Keratinocyte (primary cell): Measurements from ENCODE around the gene OGDHL. TPM values are rescaled to one million over a fixed set of nuclear protein-coding genes. Genes with fewer than 3 reads are reported as not detected.

ENCODE experiments used
- DNase-seq: peaks from one replicate; pipeline ENCODE4 v3.0.0-alpha.2; 2011; ENCODE audit warnings: low read depth, missing footprints, low spot score
- FAIRE-seq: peaks from 2 replicates; lab custom pipeline; 2011; peaks lifted over from hg19 to GRCh38; lab: Jason Lieb, UNC
- H2AFZ ChIP-seq: 2 replicates; pipeline ENCODE4 v1.6.0; 2012; ENCODE audit warnings: low read length, control low read depth, inconsistent platforms; ENCODE audit not compliant: control insufficient read depth
- H3K27ac ChIP-seq: 2 replicates; pipeline ENCODE4 v1.5.1; 2011; ENCODE audit warnings: low read length; ENCODE audit not compliant: control insufficient read depth, insufficient read depth
- H3K27me3 ChIP-seq: 3 replicates; pipeline ENCODE4 v1.6.0; 2011; ENCODE audit warnings: low read length; ENCODE audit not compliant: control insufficient read depth, insufficient read depth; ENCODE audit errors: extremely low read depth
- H3K36me3 ChIP-seq, 2 experiments: 2 replicates in 1 of 2; 3 replicates in 1 of 2; pipeline ENCODE4 v1.5.1; 2011; ENCODE audit warnings: low read length in 2 of 2, mild to moderate bottlenecking in 1 of 2; ENCODE audit not compliant: control insufficient read depth in 2 of 2, insufficient read depth in 2 of 2; ENCODE audit errors: extremely low read depth in 1 of 2
- H3K4me1 ChIP-seq: 3 replicates; pipeline ENCODE4 v1.5.1; 2011; ENCODE audit warnings: low read length; ENCODE audit not compliant: control insufficient read depth, insufficient read depth; ENCODE audit errors: extremely low read depth
- H3K4me2 ChIP-seq: 3 replicates; pipeline ENCODE4 v1.6.0; 2011; ENCODE audit warnings: low read depth, low read length; ENCODE audit not compliant: control insufficient read depth, insufficient read depth; ENCODE audit errors: extremely low read depth
- H3K4me3 ChIP-seq, 3 experiments: fragments of 200-600 bp in 1 of 3; sonication (generic) in 1 of 3; 2 replicates in 2 of 3; 3 replicates in 1 of 3; pipeline ENCODE4 v1.5.1; 2011 to 2016; ENCODE audit warnings: low read length in 3 of 3, mild to moderate bottlenecking in 3 of 3, control low read depth in 2 of 3, inconsistent platforms in 1 of 3, low read depth in 1 of 3, mixed read lengths in 1 of 3, mixed run types in 1 of 3, moderate library complexity in 1 of 3; ENCODE audit not compliant: control insufficient read depth in 2 of 3, insufficient read depth in 2 of 3; ENCODE audit errors: extremely low read depth in 1 of 3
- H3K79me2 ChIP-seq: 2 replicates; pipeline ENCODE4 v1.6.0; 2012; ENCODE audit warnings: low read length; ENCODE audit not compliant: control insufficient read depth, insufficient read depth
- H3K9ac ChIP-seq: 3 replicates; pipeline ENCODE4 v1.6.0; 2011; ENCODE audit warnings: low read length; ENCODE audit not compliant: control insufficient read depth, insufficient read depth; ENCODE audit errors: extremely low read depth
- H3K9me1 ChIP-seq: 3 replicates; pipeline ENCODE4 v1.6.0; 2011; ENCODE audit warnings: low read length; ENCODE audit not compliant: control insufficient read depth, insufficient read depth; ENCODE audit errors: extremely low read depth
- H3K9me3 ChIP-seq: 2 replicates; pipeline ENCODE4 v1.5.1; 2012; ENCODE audit warnings: low read depth, low read length; ENCODE audit not compliant: control insufficient read depth
- H4K20me1 ChIP-seq: 3 replicates; pipeline ENCODE4 v1.6.0; 2011; ENCODE audit warnings: low read length; ENCODE audit not compliant: control insufficient read depth, insufficient read depth; ENCODE audit errors: extremely low read depth
- EZH2 ChIP-seq: IDR thresholded peaks from one replicate; pipeline ENCODE4 v1.6.1; 2012; ENCODE audit warnings: inconsistent platforms, mild to moderate bottlenecking, low read length, moderate library complexity
- dilution Hi-C: fragments of 300-500 bp; cut with MboI; formaldehyde crosslinking; loops from one replicate; pipeline ENCODE4 v1.7.0; 2020; ENCODE audit warnings: low sequenced_read_pairs; ENCODE audit not compliant: extremely low pct_ligation_motif_present
- polyA plus RNA-seq, 5 experiments: library from polyadenylated mRNA; depleted of rRNA in 3 of 5; stranded (reverse) in 3 of 5; stranded (forward) in 1 of 5; unstranded in 1 of 5; fragments of >200 nt; gene quantifications; 1 replicate in 1 of 5; 2 replicates in 3 of 5; 3 replicates in 1 of 5; pipeline versions ENCODE4 v1.2.1 to v1.2.3, GENCODE V29; 2011 to 2012; ENCODE audit warnings: missing spikeins in 2 of 5, low read depth in 1 of 5, low replicate concordance in 1 of 5
- TF ChIP-seq, protein P1 (sequence below), 3 experiments: IDR thresholded peaks in 1 of 3; conservative IDR thresholded peaks in 1 of 3; optimal IDR thresholded peaks in 1 of 3; 2 replicates in 2 of 3; 3 replicates in 1 of 3; pipeline versions ENCODE3 to v1.5.1; 2011; ENCODE audit warnings: low read length in 3 of 3, mild to moderate bottlenecking in 3 of 3, moderate library complexity in 2 of 3, control low read depth in 1 of 3, inconsistent platforms in 1 of 3; ENCODE audit not compliant: insufficient read depth in 2 of 3; ENCODE audit errors: extremely low read depth in 1 of 3

OGDHL gene
- polyA plus RNA-seq, 1 donor (not counting 4 experiments of a cell fraction or from before 2014, with no cell fraction given): 0.09 TPM

GRCh38 chr10:49700997-49701396 is 61.1 kb downstream of the OGDHL start:
- no peaks in the 10 kb centered on the region for H3K9me1 ChIP-seq
- H3K9ac ChIP-seq: no peak overlapping the region
- H3K36me3 ChIP-seq: no peaks in the 10 kb centered on the region
- FAIRE-seq: no peak
- H3K27me3 ChIP-seq: peaks cover 19% of the 10 kb centered on the region
- H3K4me3 ChIP-seq: no peak overlapping the region
- dilution Hi-C loops: no loop called here
- no peak for TF ChIP-seq EZH2
- TF ChIP-seq, protein P1, sequence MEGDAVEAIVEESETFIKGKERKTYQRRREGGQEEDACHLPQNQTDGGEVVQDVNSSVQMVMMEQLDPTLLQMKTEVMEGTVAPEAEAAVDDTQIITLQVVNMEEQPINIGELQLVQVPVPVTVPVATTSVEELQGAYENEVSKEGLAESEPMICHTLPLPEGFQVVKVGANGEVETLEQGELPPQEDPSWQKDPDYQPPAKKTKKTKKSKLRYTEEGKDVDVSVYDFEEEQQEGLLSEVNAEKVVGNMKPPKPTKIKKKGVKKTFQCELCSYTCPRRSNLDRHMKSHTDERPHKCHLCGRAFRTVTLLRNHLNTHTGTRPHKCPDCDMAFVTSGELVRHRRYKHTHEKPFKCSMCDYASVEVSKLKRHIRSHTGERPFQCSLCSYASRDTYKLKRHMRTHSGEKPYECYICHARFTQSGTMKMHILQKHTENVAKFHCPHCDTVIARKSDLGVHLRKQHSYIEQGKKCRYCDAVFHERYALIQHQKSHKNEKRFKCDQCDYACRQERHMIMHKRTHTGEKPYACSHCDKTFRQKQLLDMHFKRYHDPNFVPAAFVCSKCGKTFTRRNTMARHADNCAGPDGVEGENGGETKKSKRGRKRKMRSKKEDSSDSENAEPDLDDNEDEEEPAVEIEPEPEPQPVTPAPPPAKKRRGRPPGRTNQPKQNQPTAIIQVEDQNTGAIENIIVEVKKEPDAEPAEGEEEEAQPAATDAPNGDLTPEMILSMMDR (optimal IDR thresholded peaks at IDR 0.05 in 1 of 3, IDR thresholded peaks at IDR 0.05 in 1 of 3, conservative IDR thresholded peaks at IDR 0.05 in 1 of 3; ENCODE audit: extremely low read depth in 1 of 3, insufficient read depth in 2 of 3, low read length in 3 of 3): no peak
- no peaks in the 10 kb centered on the region for H3K4me1 ChIP-seq
- no peaks in the 10 kb centered on the region for H3K9me3 ChIP-seq
- no peaks in the 10 kb centered on the region for H3K79me2 ChIP-seq
- H4K20me1 ChIP-seq: no peaks in the 10 kb centered on the region
- no peak overlapping the region for H3K4me2 ChIP-seq
- no peak overlapping the region for H3K27ac ChIP-seq
- H2AFZ ChIP-seq: no peak overlapping the region
- no peak for DNase-seq

- H3K27ac ChIP-seq: no peak overlapping the region
- peaks cover 25% of the 10 kb centered on the region for H3K27me3 ChIP-seq
- no peak overlapping the region for H3K9ac ChIP-seq
- H3K4me1 ChIP-seq: no peaks in the 10 kb centered on the region
- no peaks in the 10 kb centered on the region for H4K20me1 ChIP-seq
- no peaks in the 10 kb centered on the region for H3K36me3 ChIP-seq
- H3K79me2 ChIP-seq: no peaks in the 10 kb centered on the region
- no peak overlapping the region for H2AFZ ChIP-seq
- H3K9me3 ChIP-seq: no peaks in the 10 kb centered on the region
- H3K9me1 ChIP-seq: no peaks in the 10 kb centered on the region
- TF ChIP-seq, protein P1 (optimal IDR thresholded peaks at IDR 0.05 in 1 of 3, IDR thresholded peaks at IDR 0.05 in 1 of 3, conservative IDR thresholded peaks at IDR 0.05 in 1 of 3; ENCODE audit: extremely low read depth in 1 of 3, insufficient read depth in 2 of 3, low read length in 3 of 3): no peak
- TF ChIP-seq EZH2: no peak
- no peak overlapping the region for H3K4me3 ChIP-seq
- no peak overlapping the region for H3K4me2 ChIP-seq
- FAIRE-seq (no peak), DNase-seq (no peak)
- dilution Hi-C loops: no loop called here
These were observed 61.9 kb downstream of the OGDHL start for GRCh38 chr10:49700211-49700610.
